Thyroid gland (tissue), 4 donors: ENCODE results near the gene HNRNPA0. TPM values are rescaled to one million over a fixed set of nuclear protein-coding genes. Genes with fewer than 3 reads are reported as not detected.
A peak's percentile ranks its signal among the peaks of the same experiment; 100 is the strongest.

Source experiments
- DNase-seq, 2 donors: peaks; one replicate each; pipeline ENCODE4 v3.0.0-alpha.2; 2019
- H3K27ac ChIP-seq, 3 donors: fragments of 200-600 bp; sonication (generic); 1 replicate in 2 of 3; 2 replicates in 1 of 3; pipeline ENCODE4 v1.5.1; 2016 to 2019; ENCODE audit warnings: mild to moderate bottlenecking in 1 of 3, moderate library complexity in 1 of 3
- H3K27me3 ChIP-seq: fragments of 200-600 bp; sonication (generic); one replicate; pipeline ENCODE4 v1.5.1; 2019
- H3K36me3 ChIP-seq, 2 donors: fragments of 200-600 bp; sonication (generic); one replicate each; pipeline ENCODE4 v1.5.1; 2016 to 2019
- H3K4me1 ChIP-seq, 2 donors: fragments of 200-600 bp; sonication (generic); one replicate each; pipeline ENCODE4 v1.5.1; 2017 to 2019
- H3K4me3 ChIP-seq, 3 donors: fragments of 200-600 bp; sonication (generic); replicated peaks in 1 of 3; 1 replicate in 2 of 3; 2 replicates in 1 of 3; pipeline ENCODE4 v1.5.1; 2016; ENCODE audit warnings: mild to moderate bottlenecking in 1 of 3
- H3K9me3 ChIP-seq: fragments of 200-600 bp; sonication (generic); one replicate; pipeline ENCODE4 v1.5.1; 2017
- POLR2A ChIP-seq, 2 donors: fragments of 450-650 bp; IDR thresholded peaks; one replicate each; pipeline ENCODE4 v1.6.1; 2017; ENCODE audit warnings: antibody characterized with exemption in 2 of 2, mild to moderate bottlenecking in 2 of 2, moderate library complexity in 1 of 2
- WGBS, 2 donors: methylation state at CpG; one replicate each; pipeline ENCODE4 v1.1.5; 2017; 5-methylcytosine and 5-hydroxymethylcytosine counted together
- intact Hi-C: fragments of 100-400 bp; cut with DNase I; formaldehyde crosslinking; loops from one replicate; pipeline ENCODE4 v1.15.1; 2023
- total RNA-seq, 4 donors: library from RNA; depleted of rRNA; stranded (reverse); fragments of >200 nt; gene quantifications; one replicate each; pipeline ENCODE4 v1.2.3, GENCODE V29; 2016
- TF ChIP-seq, protein P1 (sequence below), 6 experiments: fragments of 200-600 bp in 3 of 6; fragments of 450-650 bp in 3 of 6; sonication (generic) in 3 of 6; IDR thresholded peaks; one replicate each; pipeline ENCODE4 v1.5.1; 2016 to 2019; ENCODE audit warnings: antibody characterized with exemption in 6 of 6, mild to moderate bottlenecking in 2 of 6, inconsistent platforms in 1 of 6, moderate library complexity in 1 of 6

HNRNPA0 gene
- total RNA-seq, 4 donors from 2014 or later: 10.6 to 14.1 (median 12.4) TPM

DNA sequence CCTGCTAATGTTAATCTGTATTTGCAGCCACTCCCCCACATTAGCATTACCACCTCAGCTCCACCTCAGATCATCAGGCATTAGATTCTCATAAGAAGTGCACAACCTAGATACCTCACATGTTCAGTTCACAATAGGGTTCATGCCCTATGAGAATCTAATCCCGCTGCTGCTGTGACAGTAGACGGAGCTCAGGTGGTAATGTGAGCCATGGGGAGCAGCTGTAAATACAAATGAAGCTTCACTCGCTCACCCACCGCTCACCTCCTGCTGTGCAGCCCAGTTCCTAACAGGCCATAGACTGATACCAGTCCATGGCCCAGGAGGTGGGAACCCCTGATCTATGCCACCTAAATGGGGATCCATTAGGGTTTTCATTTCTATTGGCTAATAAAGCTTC, 6.1 kb upstream of the HNRNPA0 start:
- DNase-seq: no peak
- H3K27me3 ChIP-seq: no peaks in the 10 kb centered on the region
- TF ChIP-seq, protein P1, sequence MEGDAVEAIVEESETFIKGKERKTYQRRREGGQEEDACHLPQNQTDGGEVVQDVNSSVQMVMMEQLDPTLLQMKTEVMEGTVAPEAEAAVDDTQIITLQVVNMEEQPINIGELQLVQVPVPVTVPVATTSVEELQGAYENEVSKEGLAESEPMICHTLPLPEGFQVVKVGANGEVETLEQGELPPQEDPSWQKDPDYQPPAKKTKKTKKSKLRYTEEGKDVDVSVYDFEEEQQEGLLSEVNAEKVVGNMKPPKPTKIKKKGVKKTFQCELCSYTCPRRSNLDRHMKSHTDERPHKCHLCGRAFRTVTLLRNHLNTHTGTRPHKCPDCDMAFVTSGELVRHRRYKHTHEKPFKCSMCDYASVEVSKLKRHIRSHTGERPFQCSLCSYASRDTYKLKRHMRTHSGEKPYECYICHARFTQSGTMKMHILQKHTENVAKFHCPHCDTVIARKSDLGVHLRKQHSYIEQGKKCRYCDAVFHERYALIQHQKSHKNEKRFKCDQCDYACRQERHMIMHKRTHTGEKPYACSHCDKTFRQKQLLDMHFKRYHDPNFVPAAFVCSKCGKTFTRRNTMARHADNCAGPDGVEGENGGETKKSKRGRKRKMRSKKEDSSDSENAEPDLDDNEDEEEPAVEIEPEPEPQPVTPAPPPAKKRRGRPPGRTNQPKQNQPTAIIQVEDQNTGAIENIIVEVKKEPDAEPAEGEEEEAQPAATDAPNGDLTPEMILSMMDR (IDR thresholded peaks at IDR 0.05): no peak
- TF ChIP-seq POLR2A (IDR thresholded peaks at IDR 0.05): no peak
- H3K36me3 ChIP-seq: no peaks in the 10 kb centered on the region
- H3K4me3 ChIP-seq: no peak overlapping the region
- peaks cover 0 to 2% of the 10 kb centered on the region in 2 donors for H3K4me1 ChIP-seq
- H3K9me3 ChIP-seq: no peaks in the 10 kb centered on the region
- WGBS, 2 donors: 100% methylated on average over 4 of the region's 4 CpGs
- intact Hi-C loops: no loop called here
- no peak overlapping the region for H3K27ac ChIP-seq

DNA sequence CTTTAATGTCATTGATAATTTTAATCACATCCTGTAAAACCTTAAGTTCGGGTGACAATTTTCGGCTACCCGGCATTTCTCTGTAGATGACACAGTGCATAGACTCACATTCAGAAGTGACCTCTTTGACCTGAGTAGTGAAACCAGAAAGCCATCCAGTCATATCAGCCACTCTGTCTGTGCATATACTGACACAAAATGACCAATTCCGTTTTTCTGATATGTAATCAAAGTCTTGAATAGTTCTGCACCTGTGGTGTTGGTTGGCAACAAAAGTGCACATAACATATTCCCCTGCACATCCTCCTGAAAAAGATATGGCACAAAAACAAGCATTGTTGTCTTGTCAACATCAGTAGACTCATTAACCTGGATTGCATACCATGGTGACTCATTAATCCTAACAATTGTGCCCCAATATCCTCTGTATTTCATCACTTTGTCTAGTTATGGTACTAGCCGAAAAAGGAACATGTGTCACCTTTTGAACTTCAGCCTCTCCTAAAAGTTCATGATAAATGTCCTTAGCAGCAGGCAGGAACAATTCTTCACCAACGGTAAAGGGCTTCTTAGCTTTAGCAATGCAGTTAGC, 4.6 kb upstream of the HNRNPA0 start:
- TF ChIP-seq POLR2A (IDR thresholded peaks at IDR 0.05): no peak
- TF ChIP-seq, protein P1 (IDR thresholded peaks at IDR 0.05): no peak
- intact Hi-C loops: no loop called here
- 80 to 83% methylated on average over 6 of the region's 6 CpGs for WGBS, 2 donors
- H3K27me3 ChIP-seq: no peaks in the 10 kb centered on the region
- no peak overlapping the region for H3K4me3 ChIP-seq
- H3K27ac ChIP-seq: no peak overlapping the region
- H3K36me3 ChIP-seq: no peaks in the 10 kb centered on the region
- H3K9me3 ChIP-seq: no peaks in the 10 kb centered on the region
- no peak for DNase-seq
- H3K4me1 ChIP-seq: peaks cover 0 to 6% of the 10 kb centered on the region in 2 donors

DNA sequence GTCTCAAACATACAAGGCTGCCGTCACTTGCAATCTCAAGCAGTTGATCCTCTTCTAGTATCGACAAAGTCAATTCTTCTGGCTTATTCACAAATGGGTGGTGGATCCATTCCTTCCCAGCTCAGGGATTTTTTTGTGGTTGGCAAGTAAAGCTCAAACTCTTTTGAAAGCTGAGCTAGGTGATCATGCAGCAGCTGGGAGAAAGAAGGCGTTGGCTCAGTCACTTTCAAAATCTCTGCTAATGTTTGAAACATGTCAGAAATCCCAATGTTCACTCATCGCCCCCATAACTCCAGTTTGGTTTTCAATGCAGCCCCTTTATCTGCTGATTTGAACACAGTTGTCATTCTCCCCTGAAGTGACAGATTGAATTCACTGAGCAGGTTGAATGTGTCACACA, 4.0 kb upstream of the HNRNPA0 start:
- TF ChIP-seq, protein P1 (IDR thresholded peaks at IDR 0.05): no peak
- no peak for TF ChIP-seq POLR2A (IDR thresholded peaks at IDR 0.05)
- 87 to 93% methylated on average over 4 of the region's 4 CpGs for WGBS, 2 donors
- Histone ChIP-seq H3K27me3 (no peaks in the 10 kb centered on the region), H3K9me3 (no peaks in the 10 kb centered on the region), H3K4me1 (peaks cover 0 to 6% of the 10 kb centered on the region in 2 donors), H3K4me3 (no peak overlapping the region), H3K36me3 (no peaks in the 10 kb centered on the region), H3K27ac (no peak overlapping the region)
- no peak for DNase-seq
- intact Hi-C loops: no loop called here

GRCh38 chr5:137757634-137758033, 3.5 kb upstream of the HNRNPA0 start:
- H3K4me3 ChIP-seq: no peak overlapping the region
- peaks cover 0 to 6% of the 10 kb centered on the region in 2 donors for H3K4me1 ChIP-seq
- no peaks in the 10 kb centered on the region for H3K27me3 ChIP-seq
- H3K9me3 ChIP-seq: no peaks in the 10 kb centered on the region
- TF ChIP-seq, protein P1 (IDR thresholded peaks at IDR 0.05): no peak
- TF ChIP-seq POLR2A (IDR thresholded peaks at IDR 0.05): no peak
- H3K27ac ChIP-seq: no peak overlapping the region
- intact Hi-C loops: no loop called here
- DNase-seq: no peak
- 96 to 97% methylated on average over 5 of the region's 5 CpGs for WGBS, 2 donors
- H3K36me3 ChIP-seq: no peaks in the 10 kb centered on the region

DNA sequence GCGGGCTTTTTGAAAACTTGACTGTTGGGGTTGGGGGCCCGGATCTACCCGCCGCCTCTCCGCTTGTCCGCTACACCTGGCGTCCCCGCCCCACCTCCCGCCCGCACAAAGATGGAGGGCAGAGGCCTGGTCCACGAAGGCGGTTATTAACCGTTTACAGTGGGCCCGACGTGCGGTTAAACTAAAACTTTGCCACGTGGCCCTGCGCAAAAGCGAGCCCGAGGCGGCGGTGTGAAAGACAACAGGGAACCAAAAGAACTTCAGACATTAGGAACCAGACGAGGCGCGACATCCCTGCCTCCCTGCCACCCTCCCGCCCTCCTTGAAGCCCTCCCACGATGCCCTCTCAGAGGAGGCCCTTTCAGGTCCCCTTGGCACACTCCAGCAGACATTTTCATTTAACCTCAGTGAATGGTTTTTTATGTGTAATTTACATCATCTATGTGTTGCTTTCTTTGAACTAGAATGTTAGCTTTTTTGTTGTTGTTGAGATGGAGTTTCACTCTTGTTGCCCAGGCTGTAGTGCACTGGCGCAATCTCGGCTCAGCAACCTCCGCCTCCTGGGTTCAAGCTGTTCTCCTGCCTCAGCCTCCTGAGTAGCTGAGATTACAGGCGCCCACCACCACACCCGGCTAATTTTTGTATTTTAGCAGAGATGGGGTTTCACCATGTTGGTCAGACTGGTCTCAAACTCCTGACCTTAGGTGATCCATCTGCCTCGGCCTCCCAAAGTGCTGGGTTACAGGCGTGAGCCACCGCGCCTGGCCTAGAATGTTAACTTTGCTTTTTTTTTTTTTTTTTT, 999 bp upstream of the HNRNPA0 start:
- TF ChIP-seq POLR2A (IDR thresholded peaks at IDR 0.05): no peak
- TF ChIP-seq, protein P1 (IDR thresholded peaks at IDR 0.05): no peak
- Histone ChIP-seq H3K27me3 (no peaks in the 10 kb centered on the region), H3K36me3 (no peaks in the 10 kb centered on the region), H3K4me3 (peak overlapping the region; percentile 37 to 92 (median 39)), H3K4me1 (peaks cover 5 to 18% of the 10 kb centered on the region in 2 donors), H3K27ac (peak overlapping the region; percentile 100), H3K9me3 (no peaks in the 10 kb centered on the region)
- DNase-seq: no peak
- intact Hi-C loops: loop anchor here (5.0 kb wide), 1 partner anchor 277 kb away; the partner anchor contains the start of gene FAM13B
- 33 to 41% methylated on average over 23 to 29 of the region's 36 CpGs for whole genome bisulfite sequencing, 2 donors
